Left lobe of liver (tissue), 2 donors: Measurements from ENCODE around the gene MKNK1. TPM values are rescaled to one million over a fixed set of nuclear protein-coding genes. Genes with fewer than 3 reads are reported as not detected.

Experiments used
- ATAC-seq: fragments of 200-7000 bp; cut with Tn5 transposase; one replicate; pipeline ENCODE4 v1.9.1; 2020; ENCODE audit warnings: mild to moderate bottlenecking, moderate library complexity
- DNase-seq: peaks from one replicate; pipeline ENCODE4 v3.0.0-alpha.2; 2020; ENCODE audit warnings: low spot score
- total RNA-seq: library from RNA; stranded (reverse); gene quantifications from one replicate; pipeline ENCODE4 v1.2.1, GENCODE V29; 2021
- donor health status: DM: no; HTN: no; CAD: no; lungs with moderate emphysema.
- donor health status: DM: no; HTN: yes; CAD: no.

MKNK1 gene
- total RNA-seq, 1 donor from 2014 or later: 18.9 TPM

GRCh38 chr1:46545784-46546183, 58.3 kb downstream of the MKNK1 start:
- no peak for DNase-seq
- ATAC-seq: no peak

GRCh38 chr1:46544561-46545240, 59.4 kb downstream of the MKNK1 start:
- DNase-seq (no peak), ATAC-seq (no peak)

GRCh38 chr1:46543761-46544560, 60.1 kb downstream of the MKNK1 start:
- DNase-seq (no peak), ATAC-seq (no peak)

GRCh38 chr1:46543382-46543760, 60.7 kb downstream of the MKNK1 start:
- no peak for DNase-seq
- no peak for ATAC-seq

- no peak for DNase-seq
- ATAC-seq: no peak
These were observed 64.1 kb downstream of the MKNK1 start for GRCh38 chr1:46539972-46540371.

- ATAC-seq (no peak), DNase-seq (no peak)
These were observed 65.9 kb downstream of the MKNK1 start for GRCh38 chr1:46538147-46538546.

- DNase-seq: no peak
- no peak for ATAC-seq
These were observed 66.4 kb downstream of the MKNK1 start for GRCh38 chr1:46537651-46538050.

GRCh38 chr1:46536527-46536926, 67.5 kb downstream of the MKNK1 start:
- ATAC-seq (no peak), DNase-seq (no peak)

GRCh38 chr1:46535063-46535462, 69.0 kb downstream of the MKNK1 start:
- peak; percentile 87 for ATAC-seq
- peak; percentile 69 for DNase-seq

- ATAC-seq: peak; percentile 52
- DNase-seq: no peak
These were observed 70.7 kb downstream of the MKNK1 start for GRCh38 chr1:46533179-46533864.

- ATAC-seq (peak; percentile 61), DNase-seq (no peak)
These were observed 71.4 kb downstream of the MKNK1 start for GRCh38 chr1:46532498-46533178.

GRCh38 chr1:46532095-46532494, 72.0 kb downstream of the MKNK1 start:
- DNase-seq (no peak), ATAC-seq (no peak)

- DNase-seq: no peak
- no peak for ATAC-seq
These were observed 73.2 kb downstream of the MKNK1 start for GRCh38 chr1:46530791-46531409.

GRCh38 chr1:46530311-46530710, 73.8 kb downstream of the MKNK1 start:
- DNase-seq (no peak), ATAC-seq (no peak)

- ATAC-seq: no peak
These were observed 74.9 kb downstream of the MKNK1 start for GRCh38 chr1:46529031-46529630.

GRCh38 chr1:46528297-46528955, 75.6 kb downstream of the MKNK1 start:
- DNase-seq: no peak
- no peak for ATAC-seq

More at GRCh38 chr1:46529031-46529630, 74.9 kb downstream of the MKNK1 start:
- no peak for DNase-seq

GRCh38 chr1:46527474-46528296, 76.4 kb downstream of the MKNK1 start:
- ATAC-seq (peak; percentile 93), DNase-seq (peak; percentile 81)

- ATAC-seq: no peak
These were observed 77.3 kb downstream of the MKNK1 start for GRCh38 chr1:46526691-46527291.

More at GRCh38 chr1:46526691-46527291, 77.3 kb downstream of the MKNK1 start:
- no peak for DNase-seq
